ENCODE results near the gene KLHL29. TPM values are rescaled to one million over a fixed set of nuclear protein-coding genes. Genes with fewer than 3 reads are reported as not detected.

KLHL29 gene
- total and polyA plus RNA-seq, 2 experiments from 2014 or later = 1.5 to 6.5 TPM

- H2AFZ ChIP-seq = no peak overlapping the region
- no peak for ATAC-seq
- no peaks in the 10 kb centered on the region for H3F3A ChIP-seq (replicated peaks; ENCODE audit: low read depth)
- H3K9me2 ChIP-seq (ENCODE audit: insufficient read depth) = no peaks in the 10 kb centered on the region
- H3K27me3 ChIP-seq (ENCODE audit: insufficient read depth) = no peaks in the 10 kb centered on the region
- Mint-ChIP-seq H3K4me3 (no peak overlapping the region), H3K27ac (no peak overlapping the region), H3K27me3 (ENCODE audit: insufficient read depth, low read depth, poor library complexity) (peaks cover 4% of the 10 kb centered on the region), H3K36me3 (ENCODE audit: low read depth) (no peaks in the 10 kb centered on the region), H3K4me1 (peaks cover 7% of the 10 kb centered on the region), H3K9me3 (no peaks in the 10 kb centered on the region)
- no peaks in the 10 kb centered on the region for H3K79me2 ChIP-seq (replicated peaks; ENCODE audit: insufficient read depth)
- H3K4me2 ChIP-seq = no peak overlapping the region
- no peaks in the 10 kb centered on the region for H4K20me1 ChIP-seq (replicated peaks; ENCODE audit: insufficient read depth)
- H3K4me1 ChIP-seq (ENCODE audit: insufficient read depth) = no peaks in the 10 kb centered on the region
- H3K27ac ChIP-seq (ENCODE audit: low read depth) = no peak overlapping the region
- no peak for DNase-seq (ENCODE audit: low spot score)
- no peak overlapping the region for H3K4me3 ChIP-seq
- H3K36me3 ChIP-seq (ENCODE audit: insufficient read depth) = no peaks in the 10 kb centered on the region
- TF ChIP-seq EZH2 (IDR thresholded peaks at IDR 0.05; ENCODE audit: low read depth, unreplicated experiment) (no peak), REST (IDR thresholded peaks at IDR 0.05; ENCODE audit: unreplicated experiment) (no peak), CTCF (conservative IDR thresholded peaks at IDR 0.05; ENCODE audit: low read depth in 2 of 2) (no peak), JUNB (IDR thresholded peaks at IDR 0.05; ENCODE audit: unreplicated experiment) (no peak), ETS1 (IDR thresholded peaks at IDR 0.05) (no peak), NANOG (IDR thresholded peaks at IDR 0.05; ENCODE audit: borderline replicate concordance) (no peak), EZH2phosphoT487 (IDR thresholded peaks at IDR 0.05; ENCODE audit: unreplicated experiment) (no peak), POLR2AphosphoS5 (IDR thresholded peaks at IDR 0.05; ENCODE audit: low read depth) (no peak), STAT1 (IDR thresholded peaks at IDR 0.05; ENCODE audit: unreplicated experiment) (no peak), ZNF114 (CRISPR knock-in tag; IDR thresholded peaks at IDR 0.05) (no peak), ZNF462 (CRISPR knock-in tag; IDR thresholded peaks at IDR 0.05) (no peak), CREB1 (CRISPR knock-in tag; IDR thresholded peaks at IDR 0.05; ENCODE audit: low read depth) (no peak)
Observed at GRCh38 chr2:23649819-23650218, 264.8 kb downstream of the KLHL29 start.
